ENCODE data around the gene DGKG.

Gene DGKG

GRCh38 chr3:186167646-186168395 is 194.2 kb downstream of the DGKG start:
- DNase-seq = no peak

DNA sequence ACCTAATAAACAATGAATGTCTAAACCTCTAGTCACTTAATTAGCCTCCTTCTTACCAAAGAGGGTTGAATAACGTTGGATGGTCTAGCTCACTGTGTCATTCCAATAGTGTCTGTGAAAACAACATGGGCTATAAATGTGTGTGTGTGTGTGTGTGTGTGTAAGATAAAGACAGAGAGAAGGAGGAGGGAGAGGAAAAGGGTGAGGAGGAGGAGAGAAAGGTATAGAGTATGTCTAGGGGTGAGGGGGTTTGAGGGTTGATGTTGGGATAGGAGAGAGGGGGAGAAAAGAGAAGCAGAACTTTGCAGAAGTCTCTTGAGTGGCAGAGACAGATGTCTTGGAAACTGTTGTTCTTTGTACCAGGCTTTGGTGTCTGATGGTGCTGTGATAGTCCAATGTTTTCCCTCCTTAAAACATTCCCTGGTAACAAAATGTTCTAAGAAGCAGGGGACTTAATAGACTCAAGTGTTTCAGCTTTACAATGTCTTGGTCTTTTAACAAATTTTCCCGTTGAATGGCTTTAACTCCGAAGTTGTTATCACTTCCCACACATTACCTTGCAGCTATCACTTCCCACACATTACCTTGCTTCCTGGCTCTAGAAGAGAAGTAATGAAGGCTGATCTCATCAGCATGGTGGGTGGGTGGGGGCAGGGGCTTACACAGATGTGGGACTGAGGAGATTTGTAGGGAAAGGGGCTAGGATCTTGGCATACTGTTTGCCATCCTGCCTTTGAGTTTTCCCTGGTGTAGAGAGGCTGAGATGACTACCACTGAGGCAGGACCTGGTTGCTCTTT is 195.3 kb downstream of the DGKG start:
- no peak for DNase-seq

DNA sequence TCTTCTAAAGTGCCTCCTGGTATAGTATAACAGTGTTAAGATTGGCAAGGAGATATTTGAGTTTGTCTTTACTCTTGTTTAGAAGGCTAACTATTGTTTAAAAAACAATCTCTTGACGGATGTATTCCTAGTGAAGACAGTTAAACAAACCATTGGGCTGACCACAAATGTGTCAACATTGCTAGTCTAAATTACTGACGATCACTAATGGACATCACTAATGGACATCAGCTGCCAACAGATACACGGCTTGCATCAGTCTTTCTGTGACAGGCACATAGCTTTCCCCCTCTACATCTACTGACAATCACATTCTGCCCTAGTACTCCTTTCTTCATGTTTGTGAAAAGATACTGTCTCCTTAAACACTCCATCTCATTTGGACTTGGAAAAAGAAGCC is 196.0 kb downstream of the DGKG start:
- DNase-seq = no peak

GRCh38 chr3:186165331-186165730 is 196.7 kb downstream of the DGKG start:
- DNase-seq = no peak

- DNase-seq = no peak
Measured at GRCh38 chr3:186164696-186165095, 197.3 kb downstream of the DGKG start.

DNA sequence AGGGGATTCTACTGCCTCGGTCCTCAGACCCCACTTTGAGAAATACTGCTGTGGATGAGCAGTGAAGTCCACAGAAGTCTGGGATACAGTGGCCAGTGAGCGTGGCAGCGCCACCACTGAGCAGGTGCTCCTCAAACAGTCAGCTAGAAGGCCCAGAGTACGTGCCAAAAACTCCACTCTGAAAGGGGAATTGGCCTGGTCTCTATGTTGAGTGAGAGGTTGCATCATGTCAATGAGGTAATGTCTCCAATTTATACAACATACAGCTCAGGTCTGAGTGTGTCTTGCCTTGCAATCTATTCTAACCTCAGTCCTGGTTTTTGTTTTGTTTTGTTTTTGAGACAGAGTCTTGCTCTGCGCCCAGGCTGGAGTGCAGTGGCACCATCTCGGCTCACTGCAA is 199.8 kb downstream of the DGKG start:
- DNase-seq = no peak

- DNase-seq = no peak
Measured at GRCh38 chr3:186160691-186161243, 201.3 kb downstream of the DGKG start.

- DNase-seq = no peak
Measured at GRCh38 chr3:186154641-186155040, 207.4 kb downstream of the DGKG start.

- DNase-seq = no peak
Measured at GRCh38 chr3:186152889-186153292, 209.1 kb downstream of the DGKG start.

DNA sequence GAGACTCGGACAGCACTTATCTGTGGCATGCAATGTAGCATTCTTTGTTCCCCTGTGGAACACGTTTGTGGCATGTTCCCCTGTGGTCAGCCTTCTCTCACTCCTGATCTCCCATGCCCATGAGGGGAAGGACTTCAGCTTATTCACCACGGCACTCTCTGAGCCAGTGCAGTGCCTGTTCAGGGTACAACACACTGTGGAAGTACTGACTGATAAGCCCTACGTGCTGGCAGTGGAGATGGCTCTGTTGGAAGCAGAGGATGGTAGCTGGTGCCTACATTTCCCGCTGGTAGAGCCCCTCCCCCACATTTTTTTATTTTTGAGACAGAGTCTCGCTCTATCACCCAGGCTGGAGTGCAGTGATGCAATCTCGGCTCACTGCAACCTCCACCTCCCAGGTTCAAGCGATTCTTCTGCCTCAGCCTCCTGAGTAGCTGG is 209.7 kb downstream of the DGKG start:
- DNase-seq = no peak

DNA sequence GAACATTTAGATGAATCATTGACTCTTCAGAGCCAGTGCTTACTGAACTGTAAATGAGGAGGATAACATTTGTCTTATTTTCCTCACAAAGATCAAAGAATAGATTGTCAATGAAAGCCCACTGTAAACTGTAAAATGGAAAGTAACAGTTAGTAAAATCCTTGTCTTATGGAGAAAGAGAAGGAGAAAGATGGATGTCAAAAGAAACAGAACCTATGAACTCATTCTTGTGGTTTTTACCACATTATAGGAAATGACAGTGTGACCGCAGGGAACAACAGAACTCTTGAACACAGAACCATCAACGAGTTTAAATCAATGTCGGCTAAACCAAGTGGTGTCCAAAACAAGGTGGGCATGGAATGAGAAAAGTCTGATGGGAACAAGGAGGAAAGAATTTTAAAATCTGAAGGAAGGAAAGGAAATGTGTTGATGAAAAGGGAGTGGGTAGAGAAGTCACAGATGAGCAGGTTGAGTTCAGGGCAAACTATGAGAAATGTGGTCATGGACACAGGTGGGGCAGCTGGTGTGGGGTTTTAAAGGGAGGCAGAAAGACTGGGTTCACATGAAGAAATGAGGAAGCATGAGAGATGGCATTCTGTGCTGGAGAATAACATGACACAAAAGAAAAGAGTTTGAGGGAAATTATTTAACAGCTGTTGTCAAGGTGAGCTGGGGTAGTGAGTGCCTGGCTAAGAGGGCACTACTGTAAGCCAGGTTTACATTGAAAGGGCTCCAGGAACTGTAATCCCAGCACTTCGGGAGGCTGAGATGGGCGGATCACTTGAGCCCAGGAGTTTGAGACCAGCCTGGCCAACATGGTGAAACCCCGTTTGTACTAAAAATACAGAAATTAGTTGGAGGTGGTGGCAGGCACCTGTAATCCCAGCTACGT is 210.7 kb downstream of the DGKG start:
- no peak for DNase-seq

GRCh38 chr3:186150041-186150830 is 211.8 kb downstream of the DGKG start:
- DNase-seq = no peak

- no peak for DNase-seq
Measured at GRCh38 chr3:186149319-186149960, 212.6 kb downstream of the DGKG start.

DNA sequence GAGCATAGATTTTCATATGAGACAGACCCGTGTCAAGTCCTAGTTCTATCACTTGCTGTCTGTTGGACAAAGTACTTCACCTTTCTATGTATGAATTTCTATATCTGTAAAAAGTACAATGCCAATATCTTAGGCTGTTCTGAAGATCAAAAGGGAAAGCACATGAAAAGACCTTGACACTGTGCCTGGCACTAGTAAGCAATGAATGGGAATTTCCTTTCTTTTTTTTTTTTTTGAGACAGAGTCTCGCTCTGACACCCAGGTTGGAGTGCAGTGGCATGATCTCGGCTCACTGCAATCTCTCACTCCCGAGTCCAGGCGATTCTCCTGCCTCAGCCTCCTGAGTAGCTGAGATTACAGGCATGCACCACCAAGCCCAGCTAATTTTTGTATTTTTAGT is 217.8 kb downstream of the DGKG start:
- DNase-seq = no peak

DNA sequence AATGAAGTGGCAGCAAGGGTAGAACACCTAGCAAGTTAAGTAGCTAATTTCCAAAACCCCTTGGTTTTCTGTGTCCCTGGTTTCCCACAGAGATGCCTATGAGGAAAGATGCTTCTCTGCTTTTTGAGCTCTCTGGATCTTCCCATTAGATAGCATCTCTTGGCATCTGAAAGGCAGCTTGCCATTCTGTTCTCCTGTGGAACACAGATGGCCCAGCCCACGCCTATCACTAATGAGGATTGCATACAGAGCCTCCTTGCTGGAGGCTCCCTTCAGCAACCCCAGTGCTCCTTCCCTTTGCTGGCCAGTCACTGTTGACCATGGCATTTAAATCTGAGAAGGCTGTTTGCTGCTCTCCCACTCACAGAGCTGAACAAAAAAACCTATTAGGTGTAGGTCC is 218.8 kb downstream of the DGKG start:
- DNase-seq = no peak

GRCh38 chr3:186142393-186142932 is 219.6 kb downstream of the DGKG start:
- DNase-seq = no peak

GRCh38 chr3:186141790-186142189 is 220.2 kb downstream of the DGKG start:
- no peak for DNase-seq

GRCh38 chr3:186138272-186138981 is 223.6 kb downstream of the DGKG start:
- DNase-seq = no peak

GRCh38 chr3:186137051-186137685 is 224.9 kb downstream of the DGKG start:
- DNase-seq = no peak

GRCh38 chr3:186133980-186134379 is 228.1 kb downstream of the DGKG start:
- DNase-seq = no peak

Data from NCI-H446 (cell line).